ENCODE measurements around the gene PZP. TPM values are rescaled to one million over a fixed set of nuclear protein-coding genes. Genes with fewer than 3 reads are reported as not detected.

PZP gene
- total and polyA plus RNA-seq, 2 of the 13 experiments (the other 11 are each of a cell fraction or from before 2014, with no cell fraction given), result 0.07 to 0.89 TPM

- TF ChIP-seq HNF1A (IDR thresholded peaks at IDR 0.05; ENCODE audit: low read depth) (peak; percentile 78), HNF1A (CRISPR knock-in tag; IDR thresholded peaks at IDR 0.05; ENCODE audit: borderline replicate concordance) (peak; percentile 82; the same call in 1 of the 2 replicates), KDM5A (IDR thresholded peaks at IDR 0.05; ENCODE audit: borderline replicate concordance, low read length) (no peak), ZSCAN21 (CRISPR knock-in tag; IDR thresholded peaks at IDR 0.05; ENCODE audit: borderline replicate concordance) (no peak), NCOR1 (IDR thresholded peaks at IDR 0.05; ENCODE audit: borderline replicate concordance, low read length) (peak; percentile 95; the same call in 1 of the 2 replicates), ETV5 (CRISPR knock-in tag; IDR thresholded peaks at IDR 0.05; ENCODE audit: borderline replicate concordance) (peak; percentile 56; the same call in 1 of the 2 replicates), NCOA1 (CRISPR knock-in tag; IDR thresholded peaks at IDR 0.05) (0 out of 2 replicates have a peak, but pooled peaks have one; percentile 45), REST (IDR thresholded peaks at IDR 0.05; ENCODE audit: borderline replicate concordance in 1 of 2, low read depth in 1 of 2, low read length in 2 of 2) (0 out of 4 replicates have a peak, but pooled peaks of 1 of the 2 experiments have one; percentile 60), HNRNPK (IDR thresholded peaks at IDR 0.05; ENCODE audit: low read depth, low read length, poor library complexity, severe bottlenecking) (no peak), ZMYM3 (CRISPR knock-in tag; IDR thresholded peaks at IDR 0.05) (0 out of 2 replicates have a peak, but pooled peaks have one; percentile 22), NR2F6 (IDR thresholded peaks at IDR 0.05) (peak; percentile 93), NR2F6 (CRISPR knock-in tag; IDR thresholded peaks at IDR 0.05) (peak; percentile 85), RFX1 (IDR thresholded peaks at IDR 0.05) (peak; percentile 82), ZNF556 (CRISPR knock-in tag; IDR thresholded peaks at IDR 0.05; ENCODE audit: borderline replicate concordance) (no peak), KLF9 (CRISPR knock-in tag; IDR thresholded peaks at IDR 0.05; ENCODE audit: low read depth) (peak; percentile 36; the same call in 1 of the 2 replicates)
- TF ChIP-seq, protein P1, sequence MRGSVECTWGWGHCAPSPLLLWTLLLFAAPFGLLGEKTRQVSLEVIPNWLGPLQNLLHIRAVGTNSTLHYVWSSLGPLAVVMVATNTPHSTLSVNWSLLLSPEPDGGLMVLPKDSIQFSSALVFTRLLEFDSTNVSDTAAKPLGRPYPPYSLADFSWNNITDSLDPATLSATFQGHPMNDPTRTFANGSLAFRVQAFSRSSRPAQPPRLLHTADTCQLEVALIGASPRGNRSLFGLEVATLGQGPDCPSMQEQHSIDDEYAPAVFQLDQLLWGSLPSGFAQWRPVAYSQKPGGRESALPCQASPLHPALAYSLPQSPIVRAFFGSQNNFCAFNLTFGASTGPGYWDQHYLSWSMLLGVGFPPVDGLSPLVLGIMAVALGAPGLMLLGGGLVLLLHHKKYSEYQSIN (CRISPR knock-in tag; IDR thresholded peaks at IDR 0.05; ENCODE audit: borderline replicate concordance), result no peak
- TF ChIP-seq, protein P2, sequence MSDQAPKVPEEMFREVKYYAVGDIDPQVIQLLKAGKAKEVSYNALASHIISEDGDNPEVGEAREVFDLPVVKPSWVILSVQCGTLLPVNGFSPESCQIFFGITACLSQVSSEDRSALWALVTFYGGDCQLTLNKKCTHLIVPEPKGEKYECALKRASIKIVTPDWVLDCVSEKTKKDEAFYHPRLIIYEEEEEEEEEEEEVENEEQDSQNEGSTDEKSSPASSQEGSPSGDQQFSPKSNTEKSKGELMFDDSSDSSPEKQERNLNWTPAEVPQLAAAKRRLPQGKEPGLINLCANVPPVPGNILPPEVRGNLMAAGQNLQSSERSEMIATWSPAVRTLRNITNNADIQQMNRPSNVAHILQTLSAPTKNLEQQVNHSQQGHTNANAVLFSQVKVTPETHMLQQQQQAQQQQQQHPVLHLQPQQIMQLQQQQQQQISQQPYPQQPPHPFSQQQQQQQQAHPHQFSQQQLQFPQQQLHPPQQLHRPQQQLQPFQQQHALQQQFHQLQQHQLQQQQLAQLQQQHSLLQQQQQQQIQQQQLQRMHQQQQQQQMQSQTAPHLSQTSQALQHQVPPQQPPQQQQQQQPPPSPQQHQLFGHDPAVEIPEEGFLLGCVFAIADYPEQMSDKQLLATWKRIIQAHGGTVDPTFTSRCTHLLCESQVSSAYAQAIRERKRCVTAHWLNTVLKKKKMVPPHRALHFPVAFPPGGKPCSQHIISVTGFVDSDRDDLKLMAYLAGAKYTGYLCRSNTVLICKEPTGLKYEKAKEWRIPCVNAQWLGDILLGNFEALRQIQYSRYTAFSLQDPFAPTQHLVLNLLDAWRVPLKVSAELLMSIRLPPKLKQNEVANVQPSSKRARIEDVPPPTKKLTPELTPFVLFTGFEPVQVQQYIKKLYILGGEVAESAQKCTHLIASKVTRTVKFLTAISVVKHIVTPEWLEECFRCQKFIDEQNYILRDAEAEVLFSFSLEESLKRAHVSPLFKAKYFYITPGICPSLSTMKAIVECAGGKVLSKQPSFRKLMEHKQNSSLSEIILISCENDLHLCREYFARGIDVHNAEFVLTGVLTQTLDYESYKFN (CRISPR knock-in tag; conservative IDR thresholded peaks at IDR 0.05), result peak; percentile 98
These were observed 72.3 kb downstream of the PZP start (continued) for GRCh38 chr12:9135903-9136310.
